NCI-H2081 treated with DMSO at 0.1 percent for 48 hours (cell line): ENCODE data around the gene PROM1.

Experiments
- DNase-seq: peaks from one replicate; lab custom pipeline; 2025; lab: John Stamatoyannopoulos, UW

PROM1 gene

GRCh38 chr4:16065066-16065465 lies 18.8 kb downstream of the PROM1 start:
- DNase-seq: no peak

- no peak for DNase-seq
Observed at GRCh38 chr4:16062601-16063000, 21.2 kb downstream of the PROM1 start.

DNA sequence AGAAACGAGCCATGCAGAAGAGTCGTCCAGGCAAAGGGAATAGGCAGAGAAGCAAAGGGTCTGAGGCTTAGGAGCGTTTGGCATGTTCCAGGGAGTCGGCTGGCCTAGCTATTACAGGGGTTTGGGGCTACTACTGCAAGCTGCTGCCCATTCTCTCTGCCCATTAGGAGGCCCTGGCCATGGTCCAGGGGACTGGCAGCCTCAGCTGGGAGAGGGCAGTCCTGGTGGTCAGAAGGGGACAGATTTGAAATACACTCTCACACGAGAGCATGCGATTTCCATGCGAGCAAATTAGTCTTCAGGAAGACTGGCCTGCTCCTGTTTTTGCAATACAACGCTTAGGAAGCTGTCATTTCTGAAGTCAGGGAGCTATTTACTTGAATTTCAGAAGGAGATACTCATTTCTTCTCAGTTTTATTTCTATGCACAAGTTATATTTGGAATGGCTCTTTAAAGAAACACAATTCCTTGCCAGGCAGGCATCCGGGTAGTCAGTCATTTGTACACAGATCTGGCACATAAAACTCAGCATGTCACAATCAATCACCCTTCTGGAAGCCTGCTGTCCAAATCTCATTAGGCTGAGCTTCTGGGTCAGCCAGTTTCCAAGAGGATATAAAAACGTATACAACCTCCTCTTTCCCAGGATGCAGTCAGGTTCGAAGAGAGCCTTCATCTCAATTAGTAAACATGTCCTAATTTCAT lies 27.0 kb downstream of the PROM1 start:
- peak; percentile 20 for DNase-seq

GRCh38 chr4:16055873-16056272 lies 27.9 kb downstream of the PROM1 start:
- no peak for DNase-seq

DNA sequence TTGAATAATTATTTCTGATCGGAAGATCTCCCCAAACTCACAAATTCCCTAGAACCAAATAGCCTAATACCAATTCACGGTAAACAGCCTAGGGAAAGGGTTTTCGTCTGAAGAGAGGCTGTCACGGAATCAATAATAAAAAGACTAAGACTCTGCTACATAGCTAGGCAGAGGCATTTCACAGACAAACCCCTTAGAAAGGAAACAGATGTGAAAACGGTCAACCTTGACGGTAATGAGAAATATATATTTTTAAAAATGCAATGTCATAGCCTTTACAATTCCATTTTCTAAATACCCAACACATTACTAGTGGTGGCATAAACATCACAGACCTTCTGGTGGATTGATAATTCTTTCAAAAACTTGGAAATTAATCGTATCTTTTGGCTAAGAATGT lies 28.4 kb downstream of the PROM1 start:
- DNase-seq: no peak

GRCh38 chr4:16052939-16053338 lies 30.9 kb downstream of the PROM1 start:
- no peak for DNase-seq

DNA sequence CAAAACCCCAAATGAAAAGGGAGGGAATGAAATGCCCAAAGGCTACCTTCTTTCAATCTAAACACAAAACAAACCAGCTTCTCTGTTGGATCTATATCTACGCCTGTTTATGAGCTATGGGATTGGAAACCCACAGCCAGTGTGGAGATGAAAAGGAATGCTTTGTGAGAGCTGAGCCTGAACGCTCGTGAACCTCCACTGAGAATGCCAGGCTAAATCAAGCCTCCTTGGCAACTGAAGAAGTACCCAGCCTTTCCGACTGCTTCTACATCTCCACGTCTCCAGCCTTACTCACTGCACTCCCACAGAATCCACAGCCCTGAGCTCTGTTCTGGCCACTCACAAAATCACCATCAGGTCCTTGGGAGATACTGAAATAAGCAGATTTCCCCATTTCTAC lies 31.8 kb downstream of the PROM1 start:
- no peak for DNase-seq

GRCh38 chr4:16051132-16051531 lies 32.7 kb downstream of the PROM1 start:
- no peak for DNase-seq

GRCh38 chr4:16050669-16051068 lies 33.2 kb downstream of the PROM1 start:
- no peak for DNase-seq

DNA sequence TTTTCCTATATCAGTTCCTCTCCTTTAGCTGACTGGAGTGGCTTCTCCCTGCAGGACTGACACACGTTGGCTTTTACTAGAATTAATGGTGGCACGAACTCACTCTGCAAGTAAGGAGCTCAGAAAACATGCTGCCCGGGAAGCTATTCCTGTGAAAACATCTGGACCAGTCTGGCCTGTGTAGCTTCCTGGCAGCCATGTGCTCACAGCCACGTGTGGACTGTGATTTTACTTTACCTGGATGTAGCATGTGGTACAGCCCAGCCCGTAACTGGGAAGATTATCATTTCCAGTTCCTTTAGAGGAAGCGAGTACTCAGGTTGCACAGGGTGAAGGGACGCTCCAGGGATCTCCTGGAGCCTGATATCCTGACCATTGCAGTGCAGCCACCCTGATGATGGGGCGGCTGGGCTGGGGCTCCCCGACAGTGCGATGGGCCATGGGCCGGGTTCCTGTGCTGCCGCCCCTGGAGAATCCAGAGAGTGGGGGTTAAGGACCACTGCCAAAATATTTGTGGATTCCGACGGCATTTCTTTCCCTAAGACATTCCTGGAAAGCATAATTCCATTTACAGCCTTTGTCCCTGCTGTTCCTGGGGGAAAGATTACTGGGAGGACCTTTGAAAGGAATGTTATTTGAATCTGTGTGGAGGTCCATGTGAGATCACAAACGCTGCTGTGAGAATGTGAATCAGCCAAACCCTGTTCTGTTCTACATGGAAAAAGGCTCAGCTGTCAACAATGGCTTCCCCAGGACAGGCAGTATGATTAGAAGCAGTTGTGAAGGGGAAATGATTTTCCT lies 35.0 kb downstream of the PROM1 start:
- no peak for DNase-seq

DNA sequence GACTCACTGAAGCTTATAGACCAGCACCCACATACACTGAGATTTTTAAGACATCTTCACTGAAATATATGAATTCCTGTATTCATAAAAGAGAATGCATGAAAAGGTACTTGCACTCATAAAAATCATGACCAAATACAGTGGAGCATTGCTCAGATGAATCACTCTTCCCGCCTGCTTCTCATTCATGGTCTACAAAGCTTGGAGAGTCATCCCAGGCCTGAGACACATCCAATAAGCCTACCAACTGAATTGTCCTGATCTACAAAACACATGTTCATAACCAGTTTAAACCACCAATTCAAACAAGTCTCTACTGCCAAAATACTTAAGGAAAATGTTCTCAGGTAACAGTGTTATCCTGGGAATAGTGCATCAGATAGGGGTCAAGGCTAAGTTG lies 38.1 kb downstream of the PROM1 start:
- DNase-seq: no peak

- no peak for DNase-seq
Observed at GRCh38 chr4:16043642-16044498, 40.0 kb downstream of the PROM1 start.

GRCh38 chr4:16039139-16039538 lies 44.7 kb downstream of the PROM1 start:
- no peak for DNase-seq

GRCh38 chr4:16037901-16038300 lies 45.9 kb downstream of the PROM1 start:
- DNase-seq: no peak

GRCh38 chr4:16035843-16036242 lies 48.0 kb downstream of the PROM1 start:
- no peak for DNase-seq

- DNase-seq: no peak
Observed at GRCh38 chr4:16034010-16034748, 49.6 kb downstream of the PROM1 start.

- DNase-seq: no peak
Observed at GRCh38 chr4:16032396-16032770, 51.4 kb downstream of the PROM1 start.

- DNase-seq: no peak
Observed at GRCh38 chr4:16031546-16032395, 52.1 kb downstream of the PROM1 start.

- DNase-seq: no peak
Observed at GRCh38 chr4:16029886-16030285, 53.9 kb downstream of the PROM1 start.

DNA sequence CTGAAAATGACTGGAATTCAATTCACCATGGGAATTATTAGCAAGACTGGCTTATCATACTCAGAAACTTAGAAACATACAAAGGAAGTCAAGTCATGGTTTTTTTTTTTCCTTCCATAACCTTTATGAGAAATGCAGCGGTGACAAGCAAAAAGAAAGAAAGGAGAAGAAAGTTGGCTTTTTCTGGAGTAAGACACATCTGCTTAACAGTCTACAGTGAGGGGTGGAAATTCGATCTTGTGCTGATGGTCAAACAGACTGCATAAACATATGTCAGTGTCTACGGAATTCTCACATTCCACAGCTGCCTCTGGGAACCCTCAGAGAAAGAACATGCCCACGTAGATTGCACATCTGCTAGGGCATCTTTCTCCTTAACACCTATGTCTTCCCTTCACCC lies 54.6 kb downstream of the PROM1 start:
- no peak for DNase-seq

DNA sequence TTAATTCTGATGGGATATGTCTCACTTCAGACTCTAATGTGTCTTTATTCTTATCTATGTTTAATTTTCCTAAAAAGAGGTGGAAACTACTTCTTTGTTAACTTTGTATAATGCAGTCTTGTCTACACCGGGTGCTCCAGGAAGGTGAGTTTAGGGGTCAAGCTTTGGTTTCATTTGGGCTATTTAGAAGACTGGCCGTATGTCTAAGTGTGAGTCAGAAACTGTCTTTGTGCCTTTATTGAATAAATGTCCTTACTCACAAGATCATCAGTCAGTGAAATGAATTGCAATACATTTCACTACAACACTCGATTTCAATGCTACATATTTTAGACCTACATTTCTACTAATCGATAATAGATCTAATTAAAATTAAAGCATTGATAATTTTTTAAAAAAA lies 56.2 kb downstream of the PROM1 start:
- DNase-seq: no peak
